GM18861 (cell line): ENCODE results near the gene SPINK5.

Experiments used
- ATAC-seq: cut with Tn5 transposase; IDR thresholded peaks from one replicate; pipeline ENCODE4 v1.9.1; 2021; ENCODE audit not compliant: unreplicated experiment

SPINK5 gene

DNA sequence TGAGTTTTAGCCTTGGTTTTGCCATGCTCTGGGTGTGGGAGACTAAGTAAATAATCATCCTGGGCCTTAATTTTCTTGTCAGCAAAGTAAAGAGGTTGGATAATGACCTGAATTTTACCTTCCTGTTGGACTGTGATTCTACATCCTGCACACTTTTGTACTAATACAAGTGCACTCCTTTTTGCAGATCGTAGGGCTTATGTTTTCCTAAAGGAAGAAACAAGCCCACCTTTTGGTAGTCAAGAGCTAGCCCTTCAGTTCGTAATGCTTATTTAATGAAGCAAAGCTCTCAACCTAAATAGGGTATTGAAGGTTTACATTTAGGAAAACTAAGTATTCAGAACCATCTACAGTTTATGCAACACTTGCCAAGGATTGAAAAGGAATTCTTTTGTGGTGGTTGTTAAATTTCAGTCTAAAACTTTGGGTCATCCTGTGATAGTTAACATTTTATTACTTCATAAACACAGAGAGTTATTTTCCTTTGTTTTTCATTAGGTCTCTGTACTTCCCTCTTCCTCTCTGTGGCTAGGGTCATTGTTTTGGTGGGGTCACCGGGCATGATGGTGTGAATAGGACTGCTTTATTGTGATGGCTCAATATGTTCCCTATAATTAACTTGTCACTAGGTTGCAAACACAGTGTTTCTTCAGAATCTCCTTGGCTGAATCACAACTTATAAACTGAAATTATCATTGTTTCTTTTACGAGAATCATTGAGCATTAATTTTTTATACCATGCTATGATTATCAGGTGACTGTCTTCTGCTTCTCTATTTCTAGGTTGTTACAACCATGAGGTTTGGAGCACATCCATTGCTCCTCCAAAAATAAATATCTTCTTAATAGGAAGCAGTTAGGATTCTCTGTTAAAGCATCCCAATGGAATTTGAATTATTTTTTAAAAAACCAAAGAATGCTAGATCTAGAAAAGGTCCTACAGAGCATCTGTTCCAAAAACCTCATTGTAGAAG lies 28.5 kb downstream of the SPINK5 start:
- no peak for ATAC-seq

DNA sequence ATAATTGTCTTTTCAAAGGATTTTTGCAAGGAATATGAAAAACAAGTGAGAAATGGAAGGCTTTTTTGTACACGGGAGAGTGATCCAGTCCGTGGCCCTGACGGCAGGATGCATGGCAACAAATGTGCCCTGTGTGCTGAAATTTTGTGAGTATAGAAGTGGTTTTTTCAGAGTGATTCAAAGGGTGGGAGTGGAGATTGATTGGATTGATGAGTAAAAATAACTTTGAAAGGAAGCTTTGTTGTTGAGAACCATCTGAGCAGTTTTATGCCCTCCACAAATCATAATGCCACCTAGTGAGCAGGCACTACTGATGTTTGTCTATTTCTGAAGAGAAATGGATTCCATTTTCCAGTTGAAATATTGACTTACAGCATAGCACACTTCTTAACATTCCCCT lies 30.6 kb downstream of the SPINK5 start:
- no peak for ATAC-seq

DNA sequence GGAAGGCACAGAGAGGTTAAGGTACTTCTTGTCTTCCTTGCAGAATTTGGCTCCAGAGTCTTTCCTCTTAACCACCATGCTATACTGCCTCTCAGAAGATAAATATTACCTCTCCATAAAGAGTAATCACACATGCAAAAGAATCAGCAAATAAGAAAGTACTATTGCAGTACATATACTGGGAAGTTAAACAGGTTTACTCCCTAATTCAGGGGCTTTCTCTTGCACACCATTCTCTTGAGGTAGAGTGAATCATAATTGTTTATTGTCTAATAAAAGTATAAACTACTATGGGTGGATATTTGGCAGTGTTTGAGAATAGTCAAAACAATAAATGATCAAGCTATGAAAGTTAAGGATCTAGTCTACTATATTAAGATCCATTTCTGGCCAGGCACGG lies 40.4 kb downstream of the SPINK5 start:
- ATAC-seq = no peak

DNA sequence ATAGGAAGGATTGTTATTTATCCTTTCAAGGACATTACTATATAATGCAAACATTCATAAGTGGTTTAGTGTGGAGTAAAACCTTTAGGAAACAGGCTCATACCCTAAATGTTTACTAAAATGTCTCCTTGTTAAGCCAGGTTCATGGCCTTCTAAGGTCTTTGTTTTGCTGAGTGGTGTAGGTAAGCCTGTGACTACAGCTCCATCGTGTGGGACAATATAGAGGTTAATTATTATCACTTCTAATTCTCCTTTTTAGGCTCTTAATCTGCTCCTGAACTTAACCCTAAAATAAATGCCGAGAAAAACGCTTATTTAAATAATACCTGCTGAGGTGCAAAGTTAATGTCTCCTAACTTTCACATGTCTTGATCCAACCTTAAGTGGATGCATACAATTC lies 43.8 kb downstream of the SPINK5 start:
- ATAC-seq = no peak

DNA sequence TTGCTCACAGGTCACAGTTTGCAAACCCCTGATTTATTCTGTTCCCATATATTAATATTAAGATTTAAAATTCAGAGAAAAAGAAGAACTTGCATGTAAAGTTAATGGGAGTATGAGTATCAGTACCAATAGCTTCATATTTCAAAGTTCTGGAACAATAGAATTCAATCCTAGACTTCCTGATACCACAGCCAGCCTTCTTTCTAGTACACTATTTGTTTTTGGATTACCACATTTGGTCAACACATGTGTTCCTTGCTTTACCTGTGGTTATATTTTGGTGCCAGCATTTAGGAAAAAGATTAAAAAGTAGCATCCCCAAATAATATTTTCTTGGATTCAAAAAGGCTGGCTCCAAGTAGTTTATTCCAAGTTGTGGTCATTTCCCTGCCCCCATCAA lies 49.5 kb downstream of the SPINK5 start:
- no peak for ATAC-seq

DNA sequence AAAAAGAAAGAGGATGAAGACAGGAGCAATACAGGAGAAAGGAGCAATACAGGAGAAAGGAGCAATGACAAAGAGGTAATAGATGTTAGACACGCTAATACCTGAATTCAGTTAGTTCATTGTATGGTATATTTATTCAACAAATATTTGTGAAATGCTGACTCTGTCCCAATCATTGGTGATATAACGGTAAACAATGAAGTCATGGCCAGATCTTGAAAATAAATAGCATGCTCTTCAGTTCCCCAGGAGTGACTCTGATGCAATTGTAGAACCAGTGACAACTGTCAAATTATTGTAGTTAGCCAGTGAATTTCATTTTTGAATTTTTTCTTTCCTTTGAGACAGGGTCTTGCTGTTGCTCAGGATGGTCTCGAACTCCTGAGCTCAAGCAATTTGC lies 56.5 kb downstream of the SPINK5 start:
- ATAC-seq = no peak

DNA sequence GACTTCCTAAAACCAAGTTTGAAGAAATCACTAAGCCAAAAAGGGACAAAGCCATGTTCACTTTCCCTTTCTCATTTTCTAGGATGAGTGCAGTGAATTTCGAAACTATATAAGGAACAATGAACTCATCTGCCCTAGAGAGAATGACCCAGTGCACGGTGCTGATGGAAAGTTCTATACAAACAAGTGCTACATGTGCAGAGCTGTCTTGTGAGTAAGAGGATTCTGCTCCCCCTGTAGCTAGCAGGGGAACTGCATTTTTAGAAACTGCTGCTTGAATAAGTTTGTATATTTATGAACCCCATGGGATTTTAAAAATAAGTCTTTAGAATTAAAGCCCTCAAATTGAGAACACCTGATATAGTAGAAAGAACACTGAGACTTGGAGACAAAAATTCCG lies 61.9 kb downstream of the SPINK5 start:
- ATAC-seq = no peak

DNA sequence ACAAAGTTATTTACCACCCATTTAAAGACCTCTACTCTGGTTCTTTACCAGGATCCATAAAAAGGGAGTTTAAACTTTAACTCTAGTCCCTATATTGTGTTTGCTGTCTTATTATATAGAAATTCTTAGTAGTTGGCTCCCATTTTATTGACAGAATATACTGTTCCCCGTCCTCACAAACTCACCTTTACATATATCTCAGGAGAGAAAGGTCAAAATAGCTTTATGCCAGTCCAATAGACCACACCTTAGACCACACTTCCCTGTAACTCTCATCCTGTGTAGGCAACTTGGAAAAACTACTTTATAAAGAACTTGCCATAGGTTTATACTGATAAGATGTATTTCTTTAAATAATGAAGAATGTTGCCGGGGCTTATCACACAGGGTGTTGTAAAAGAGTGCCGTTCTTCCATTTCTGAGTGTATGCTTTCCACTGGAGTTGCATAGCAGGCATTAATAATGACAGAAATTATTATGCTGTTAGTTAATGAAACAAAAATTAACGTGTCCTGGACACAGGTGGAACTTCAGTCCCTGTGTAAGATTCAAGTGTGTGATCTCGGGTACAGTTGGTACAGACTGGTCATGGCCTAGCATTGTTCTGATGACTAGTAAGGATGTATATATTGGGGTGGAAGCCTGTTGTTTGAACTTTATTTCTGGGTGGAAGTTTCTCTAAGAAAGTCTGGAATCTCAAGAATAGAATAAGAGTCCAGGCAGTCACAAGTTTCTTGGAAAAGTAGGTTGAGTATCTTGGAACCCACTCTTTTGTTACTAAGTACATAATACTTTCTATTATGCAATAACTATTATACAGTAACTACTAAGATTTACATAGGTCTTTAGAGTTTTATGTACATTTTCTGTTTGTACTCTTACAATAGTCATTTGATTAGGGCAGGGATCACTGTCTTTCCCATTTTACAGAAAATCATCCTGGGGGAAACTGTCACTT lies 71.6 kb downstream of the SPINK5 start:
- ATAC-seq = no peak

DNA sequence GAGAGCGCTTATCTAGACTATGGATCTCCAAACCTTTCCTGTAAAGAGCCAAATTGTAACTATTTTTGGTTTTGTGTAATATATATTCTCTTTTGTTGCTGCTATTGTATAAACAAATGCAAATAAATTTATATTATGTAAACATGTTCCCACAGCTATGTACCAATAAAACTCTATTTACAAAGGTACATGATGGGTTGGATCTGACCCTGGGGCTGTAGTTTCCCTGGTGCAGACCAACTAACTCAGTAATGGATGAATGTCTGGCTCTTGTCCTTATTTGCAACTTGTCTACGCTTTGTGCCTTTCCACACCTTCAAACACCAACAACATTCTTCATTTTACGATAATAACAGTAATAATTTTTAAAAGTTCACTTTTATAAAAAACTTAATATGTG lies 77.1 kb downstream of the SPINK5 start:
- no peak for ATAC-seq

DNA sequence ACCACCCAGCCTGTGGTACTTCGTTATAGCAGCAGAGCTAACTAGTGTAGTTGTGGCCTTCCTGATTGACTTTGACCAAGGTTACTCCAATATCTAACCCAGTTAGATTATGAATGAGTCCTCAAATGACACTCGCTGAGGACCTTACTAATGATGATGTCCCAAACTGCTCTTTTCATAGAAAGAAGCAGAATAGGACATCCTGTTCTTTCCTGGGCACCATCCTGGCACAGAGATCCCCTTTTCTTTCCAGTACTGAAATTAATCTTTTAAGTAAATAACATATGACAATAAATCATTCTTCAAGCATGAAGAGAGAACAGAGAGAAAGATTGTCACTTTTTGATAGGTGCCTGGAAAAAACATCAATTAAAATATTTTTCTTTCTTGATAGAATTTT lies 77.9 kb downstream of the SPINK5 start:
- no peak for ATAC-seq

DNA sequence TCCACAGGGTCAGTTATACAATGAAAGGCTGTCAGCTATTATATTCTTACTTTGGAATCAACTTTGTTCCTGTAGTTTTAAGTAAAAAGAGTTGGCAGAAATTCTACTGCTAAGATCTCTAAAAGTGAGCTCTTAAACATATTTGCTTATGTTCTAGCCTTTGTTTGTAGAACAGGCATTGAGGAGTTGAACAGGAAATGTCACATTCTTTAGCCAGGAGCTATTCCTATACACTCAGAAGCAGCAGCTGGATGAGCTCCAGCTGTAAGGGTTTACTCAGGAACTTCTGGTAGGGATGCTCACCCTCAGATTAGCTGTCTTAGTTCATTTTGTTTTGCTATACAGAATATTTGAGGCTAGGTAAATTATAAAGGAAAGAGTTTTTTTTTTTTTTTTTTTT lies 82.1 kb downstream of the SPINK5 start:
- ATAC-seq = no peak

DNA sequence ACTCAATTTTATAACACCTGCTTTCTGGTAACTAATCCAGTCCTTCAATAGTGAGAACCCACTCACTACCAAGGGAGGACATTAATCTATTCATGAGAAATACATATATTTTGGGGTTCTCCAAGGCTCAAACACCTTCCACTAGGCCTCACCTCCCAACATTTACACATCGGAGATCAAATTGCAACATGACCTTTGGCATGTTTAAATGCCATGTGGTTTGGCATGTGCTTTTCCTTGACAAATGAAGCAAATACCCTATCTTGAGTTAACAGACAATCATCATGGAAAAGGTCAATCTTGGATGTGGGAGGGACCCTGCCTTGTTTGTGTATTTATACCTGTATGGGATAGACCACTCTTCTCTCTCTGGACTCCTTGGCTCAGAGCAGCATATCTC lies 82.7 kb downstream of the SPINK5 start:
- no peak for ATAC-seq

DNA sequence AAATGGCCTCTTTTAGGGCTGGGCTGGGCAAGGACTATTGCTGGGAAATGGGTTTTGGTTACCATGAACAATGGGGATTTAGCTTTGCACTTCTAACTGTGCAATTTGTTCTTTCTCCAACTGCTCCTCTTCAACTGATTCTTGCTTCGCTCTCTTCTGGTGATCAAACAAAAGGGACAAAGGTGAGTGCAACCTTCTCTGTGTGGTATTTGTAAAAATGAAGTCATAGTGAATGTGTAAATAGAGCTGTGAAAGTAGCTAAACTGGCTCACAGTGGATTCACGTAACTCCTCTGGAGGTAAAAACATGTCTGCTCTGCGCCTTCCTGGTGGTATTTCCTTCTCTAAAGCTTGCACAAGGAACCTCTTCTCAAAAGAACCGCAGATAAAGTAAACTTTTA lies 83.6 kb downstream of the SPINK5 start:
- no peak for ATAC-seq

DNA sequence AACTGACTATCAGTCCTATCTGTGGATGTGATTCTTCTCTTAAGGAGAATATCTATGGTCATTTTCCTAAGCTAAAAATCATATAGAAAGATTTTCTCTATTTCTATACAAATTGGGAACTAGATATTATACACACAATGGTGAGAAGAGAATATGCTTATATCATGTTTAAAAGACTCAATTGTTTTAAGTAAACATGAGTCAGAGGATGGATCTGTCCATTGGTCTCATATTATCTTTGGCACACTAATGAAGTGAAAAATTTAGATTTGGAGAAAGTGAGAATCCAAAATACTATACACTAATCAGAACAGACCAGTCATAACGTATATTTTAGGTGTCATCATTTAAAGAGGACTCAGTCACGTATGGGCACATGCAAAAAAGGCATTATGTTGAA lies 88.1 kb downstream of the SPINK5 start:
- ATAC-seq = no peak

DNA sequence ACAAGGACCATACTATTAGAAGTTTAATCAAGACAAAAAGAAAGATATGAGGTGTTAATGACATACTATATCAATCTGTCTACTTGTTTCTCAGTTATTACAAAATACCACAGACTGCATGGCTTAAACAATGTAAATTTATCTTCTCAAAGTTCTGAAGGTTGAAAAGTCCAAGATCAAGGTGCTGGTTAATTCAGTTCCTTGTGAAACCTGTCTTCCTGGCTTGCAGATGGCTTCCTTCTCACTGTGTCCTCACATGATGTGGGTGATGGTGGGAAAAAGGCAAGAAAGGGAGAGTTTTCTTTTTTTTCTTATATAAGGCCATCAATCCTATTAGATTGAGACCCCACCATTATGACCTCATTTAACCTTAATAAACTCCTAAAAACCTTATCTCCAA lies 89.0 kb downstream of the SPINK5 start:
- ATAC-seq = no peak

DNA sequence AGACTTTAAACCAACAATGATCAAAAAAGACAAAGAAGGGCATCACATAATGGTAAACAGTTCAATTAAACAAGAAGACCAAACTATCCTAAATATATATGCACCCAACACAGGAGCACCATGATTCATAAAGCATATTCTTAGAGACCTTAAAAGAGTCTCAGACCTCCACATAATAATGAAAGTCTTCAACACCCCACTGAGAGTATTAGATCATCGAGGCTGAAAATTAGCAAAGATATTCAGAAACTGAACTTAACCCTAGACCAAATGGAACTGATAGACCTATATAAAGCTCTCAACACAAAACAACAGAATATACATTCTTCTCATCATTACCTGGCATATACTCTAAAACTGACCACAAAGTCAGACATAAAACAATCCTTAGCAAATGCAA lies 92.8 kb downstream of the SPINK5 start:
- no peak for ATAC-seq

DNA sequence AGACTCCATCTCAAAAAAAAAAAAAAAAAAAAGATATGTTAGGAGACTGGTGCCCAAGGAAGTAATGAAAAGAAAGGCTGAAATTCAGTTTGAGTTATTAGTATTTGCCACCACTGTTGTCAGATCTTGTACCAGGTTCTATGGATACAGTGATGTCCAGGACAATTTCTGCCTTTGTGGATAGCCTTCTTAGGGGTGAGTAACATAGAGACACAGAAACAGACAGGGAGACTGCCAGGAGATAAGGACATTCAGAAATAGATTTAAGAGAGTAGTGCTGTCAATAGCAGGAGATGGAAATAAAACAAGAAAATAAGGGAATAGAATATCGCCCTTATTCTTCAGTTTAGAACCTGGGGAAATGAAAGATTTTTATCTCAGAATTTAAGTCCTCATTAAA lies 98.3 kb downstream of the SPINK5 start:
- no peak for ATAC-seq

DNA sequence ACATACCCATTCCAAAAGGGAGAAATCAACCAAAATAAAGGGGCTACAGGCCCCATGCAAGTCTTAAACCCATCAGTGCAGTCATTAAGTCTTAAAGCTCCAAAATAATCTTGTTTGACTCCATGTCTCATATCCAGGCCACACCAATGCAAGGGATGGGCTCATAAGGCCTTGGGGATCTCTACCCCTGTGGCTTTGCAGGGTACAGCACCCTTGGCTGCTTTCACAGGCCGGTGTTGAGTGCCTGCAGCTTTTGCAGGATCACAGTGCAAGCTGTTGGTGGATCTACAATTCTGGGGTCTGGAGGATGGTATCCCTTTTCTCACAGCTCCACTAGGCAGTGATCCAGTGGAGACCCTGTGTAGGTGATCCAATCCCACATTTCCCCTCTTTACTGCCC lies 99.6 kb downstream of the SPINK5 start:
- no peak for ATAC-seq

DNA sequence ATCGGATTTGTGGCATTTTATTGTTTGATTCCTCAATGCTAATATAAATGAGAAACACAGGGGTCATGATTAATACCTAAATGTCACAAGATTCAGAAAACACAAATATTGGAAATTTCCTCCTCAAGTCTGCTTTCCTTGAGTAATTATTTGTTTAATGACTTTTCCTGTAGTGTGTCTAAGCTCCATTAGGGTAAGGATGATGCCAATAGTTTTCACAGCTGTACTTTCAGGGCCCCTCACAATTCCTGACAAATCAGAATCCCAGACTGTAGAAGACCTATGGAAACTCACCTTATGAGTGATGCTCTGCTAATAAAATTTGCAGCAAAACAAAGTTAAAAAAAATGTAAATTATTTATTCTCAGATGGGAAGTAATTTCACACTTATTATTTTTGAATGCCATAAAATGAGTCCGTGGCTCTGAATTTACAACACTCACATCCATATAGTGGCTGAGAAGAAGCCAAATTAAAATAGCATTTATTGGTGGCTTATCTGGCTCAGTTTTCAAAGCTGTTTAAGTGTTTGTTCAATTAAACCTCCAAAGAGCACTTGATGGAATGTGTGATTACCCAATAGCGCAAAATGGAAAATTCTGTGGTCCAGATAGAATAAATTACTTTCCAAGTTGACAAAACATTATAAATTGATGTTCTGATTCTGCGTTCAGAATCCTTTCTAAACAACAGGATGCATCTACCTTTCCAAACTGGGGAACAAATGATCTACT lies 102.9 kb downstream of the SPINK5 start:
- no peak for ATAC-seq

DNA sequence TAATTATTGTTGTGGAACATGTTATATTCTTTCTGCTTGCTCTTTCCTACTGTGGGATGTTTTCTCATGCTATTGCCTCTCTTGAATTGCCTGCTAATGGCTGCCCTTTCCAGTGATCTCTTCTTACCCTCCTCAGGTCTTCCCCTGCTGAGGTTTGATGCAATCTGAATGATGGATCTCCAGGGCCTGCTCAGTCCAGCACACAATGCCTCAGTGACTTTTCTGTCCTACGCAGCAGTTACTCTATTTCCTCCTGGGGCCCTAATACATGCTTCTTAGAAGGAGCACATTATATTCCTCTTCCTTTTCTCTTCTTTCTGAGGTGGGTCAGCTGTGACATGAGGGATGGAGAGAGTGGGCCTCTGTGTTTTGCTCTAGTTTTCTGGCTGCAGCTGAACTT lies 104.5 kb downstream of the SPINK5 start, which contains the start of gene SPINK14:
Gene SPINK14, plus strand, starts transcription at position 301 of the 400 bp plus-strand sequence. CDS start 1,187 bp downstream, outside the sequence.
- no peak for ATAC-seq

DNA sequence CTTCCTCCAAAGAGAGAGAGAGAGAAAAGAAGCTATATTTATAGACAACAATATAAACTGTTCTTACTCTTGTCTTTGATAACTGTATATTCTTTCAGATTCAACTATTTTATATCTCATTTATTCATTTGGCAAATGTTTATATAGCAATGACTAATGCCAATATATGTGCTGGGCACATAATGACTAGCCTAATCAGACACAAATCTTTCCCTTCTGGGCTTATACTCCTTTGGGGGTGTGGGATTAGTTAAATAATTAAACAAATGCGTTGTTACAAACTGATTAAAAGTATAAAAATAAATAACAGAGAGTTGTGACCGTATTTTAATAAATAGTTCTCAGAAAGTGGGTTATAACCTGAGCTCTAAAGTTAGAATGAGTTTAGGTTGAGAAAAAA lies 108.6 kb downstream of the SPINK5 start:
- no peak for ATAC-seq
